NCI-H748 (cell line): ENCODE data around the gene BARX1.

Source experiments
- DNase-seq: peaks from one replicate; lab custom pipeline; 2025; ENCODE audit not compliant: unreplicated experiment; lab: John Stamatoyannopoulos, UW

Gene BARX1

DNA sequence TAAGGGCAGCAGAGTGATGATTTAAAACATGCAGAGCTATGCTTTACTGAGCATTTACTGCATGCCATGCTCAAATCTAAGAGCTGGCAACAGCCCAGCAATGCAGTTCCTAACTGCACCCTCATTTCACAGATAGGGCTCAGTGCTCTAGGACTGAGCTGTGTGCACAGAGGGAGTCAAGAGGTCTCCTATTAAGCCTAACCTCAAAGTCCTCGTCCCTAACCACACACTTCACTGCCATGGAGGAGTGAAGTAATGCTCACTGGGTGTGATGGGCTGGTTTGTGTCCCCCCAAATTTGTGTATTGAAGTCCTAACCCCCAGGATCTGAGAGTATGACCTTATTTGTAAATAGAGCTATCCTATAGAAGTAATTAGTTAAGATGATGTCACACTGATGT, 25.9 kb downstream of the BARX1 start:
- DNase-seq: no peak

DNA sequence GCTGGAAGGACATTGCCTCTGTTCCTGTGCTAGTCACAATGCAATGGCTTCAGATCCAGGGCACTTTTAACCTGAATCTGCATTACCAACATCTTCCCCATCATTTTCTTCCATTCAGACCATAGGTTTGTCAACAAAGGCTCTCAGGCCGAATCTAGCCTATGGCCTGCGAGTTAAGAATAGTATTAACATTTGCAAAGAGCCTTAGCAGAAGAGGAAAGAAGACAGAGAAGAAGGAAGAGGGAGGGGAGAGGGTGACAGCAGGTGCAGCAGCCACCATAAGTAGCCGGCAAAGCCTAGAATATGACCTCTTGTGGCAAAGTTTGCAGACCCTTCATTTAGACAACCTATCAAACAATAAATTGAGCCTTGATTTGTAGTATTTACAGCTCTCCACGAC, 32.6 kb downstream of the BARX1 start:
- no peak for DNase-seq

DNA sequence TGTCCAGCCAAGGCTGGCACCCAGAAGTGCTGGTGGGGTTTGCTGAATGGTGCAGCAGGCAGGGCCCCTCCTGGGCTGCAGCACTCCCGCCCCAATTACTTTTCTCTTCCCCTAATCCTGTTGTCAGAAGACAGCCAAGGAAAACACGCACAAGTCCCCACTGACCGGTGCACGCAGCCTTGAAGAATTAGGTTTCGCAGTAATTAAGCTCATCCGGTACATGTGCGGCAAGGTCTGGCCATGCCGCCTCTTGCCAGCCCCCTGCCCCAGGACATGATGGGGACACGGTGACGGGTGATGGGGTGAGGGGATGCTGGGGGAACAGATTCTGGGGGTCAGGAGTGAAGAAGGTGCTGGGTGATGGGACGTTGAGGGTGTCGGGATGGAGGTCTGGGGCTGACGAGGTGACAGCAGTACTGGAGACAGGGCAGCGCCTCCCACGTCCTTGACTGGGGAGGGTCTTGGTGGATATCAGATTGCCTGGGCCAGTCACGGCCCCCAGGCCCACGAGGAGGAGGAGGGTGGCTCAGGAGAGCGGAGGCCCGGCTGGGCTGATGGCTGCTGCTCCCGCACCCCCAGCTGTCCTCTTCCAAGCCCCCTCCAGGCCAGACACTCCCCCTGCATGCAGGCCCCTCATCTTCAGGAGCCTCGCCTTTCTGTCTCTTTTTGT, 34.9 kb downstream of the BARX1 start:
- DNase-seq: no peak

DNA sequence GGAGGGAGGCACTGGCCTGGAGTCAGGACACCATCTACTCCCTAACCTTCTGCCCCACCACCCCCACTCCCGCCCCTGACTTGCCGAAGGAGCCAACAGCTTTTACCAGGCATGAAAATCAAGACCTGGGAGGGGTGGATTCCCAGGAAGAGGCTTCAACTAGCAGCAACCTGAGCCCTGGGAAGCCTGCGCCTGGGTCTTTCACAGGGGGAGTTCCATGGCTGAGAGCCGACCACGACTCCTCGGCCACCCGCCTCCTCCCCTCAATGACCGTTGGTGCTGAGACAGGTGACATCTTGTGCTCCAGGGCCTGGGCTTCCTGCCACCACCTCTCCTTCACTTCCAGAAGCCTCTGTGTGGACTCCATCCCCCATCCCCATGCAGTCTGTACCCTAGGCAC, 37.1 kb downstream of the BARX1 start:
- DNase-seq: no peak

DNA sequence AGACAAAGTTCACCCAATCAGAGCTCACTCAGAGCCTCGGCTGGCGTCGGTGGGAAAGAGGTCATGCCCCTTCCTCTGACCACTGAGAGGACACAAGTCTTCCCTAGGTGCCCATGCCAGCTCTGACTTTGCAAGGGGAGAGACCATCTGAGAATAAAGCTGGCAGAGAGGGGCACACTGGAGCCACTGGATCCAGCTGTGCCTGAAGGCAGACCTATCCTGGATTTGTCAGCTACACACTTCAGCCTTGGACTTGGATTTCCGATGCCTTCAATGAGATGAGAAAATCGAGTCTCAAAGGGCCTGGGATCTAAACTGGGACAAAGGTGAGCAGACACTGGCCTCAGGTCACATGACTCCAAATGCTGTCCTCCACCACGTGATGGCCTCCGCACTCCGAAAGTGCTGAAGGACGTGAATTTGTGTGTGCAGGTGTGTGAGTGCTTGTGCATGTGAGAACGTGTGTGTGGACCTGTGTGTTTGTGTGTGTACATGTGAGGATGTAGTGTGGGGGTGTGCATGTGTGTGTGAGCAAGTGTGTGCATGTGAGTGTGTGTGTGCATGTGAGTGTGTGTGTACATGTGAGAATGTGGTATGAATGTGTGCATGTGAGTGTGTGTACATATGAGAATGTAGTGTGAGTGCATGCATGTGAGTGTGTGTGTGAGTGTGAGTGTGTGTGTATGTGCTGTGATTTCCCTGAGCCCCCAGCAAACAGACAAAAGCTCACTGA, 37.9 kb downstream of the BARX1 start:
- DNase-seq: no peak

DNA sequence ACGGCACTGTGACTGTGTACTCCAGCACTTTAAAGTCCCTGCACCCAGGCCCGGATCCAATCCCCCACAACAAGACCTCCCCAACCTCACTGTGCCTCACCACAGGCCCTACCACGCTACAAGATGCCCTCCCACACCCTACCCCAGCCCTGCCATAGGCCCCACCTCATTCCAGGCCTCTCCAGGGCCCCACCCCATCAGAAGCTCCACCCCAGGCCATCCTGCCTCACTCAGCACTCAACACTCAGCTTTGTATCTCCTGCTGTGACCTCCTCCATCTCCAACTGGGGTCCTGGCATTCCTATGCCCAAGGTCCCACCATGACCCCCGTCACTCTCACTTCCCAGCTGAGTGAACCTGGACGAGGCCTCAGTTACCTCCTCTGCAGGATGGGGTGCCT, 38.8 kb downstream of the BARX1 start:
- no peak for DNase-seq

DNA sequence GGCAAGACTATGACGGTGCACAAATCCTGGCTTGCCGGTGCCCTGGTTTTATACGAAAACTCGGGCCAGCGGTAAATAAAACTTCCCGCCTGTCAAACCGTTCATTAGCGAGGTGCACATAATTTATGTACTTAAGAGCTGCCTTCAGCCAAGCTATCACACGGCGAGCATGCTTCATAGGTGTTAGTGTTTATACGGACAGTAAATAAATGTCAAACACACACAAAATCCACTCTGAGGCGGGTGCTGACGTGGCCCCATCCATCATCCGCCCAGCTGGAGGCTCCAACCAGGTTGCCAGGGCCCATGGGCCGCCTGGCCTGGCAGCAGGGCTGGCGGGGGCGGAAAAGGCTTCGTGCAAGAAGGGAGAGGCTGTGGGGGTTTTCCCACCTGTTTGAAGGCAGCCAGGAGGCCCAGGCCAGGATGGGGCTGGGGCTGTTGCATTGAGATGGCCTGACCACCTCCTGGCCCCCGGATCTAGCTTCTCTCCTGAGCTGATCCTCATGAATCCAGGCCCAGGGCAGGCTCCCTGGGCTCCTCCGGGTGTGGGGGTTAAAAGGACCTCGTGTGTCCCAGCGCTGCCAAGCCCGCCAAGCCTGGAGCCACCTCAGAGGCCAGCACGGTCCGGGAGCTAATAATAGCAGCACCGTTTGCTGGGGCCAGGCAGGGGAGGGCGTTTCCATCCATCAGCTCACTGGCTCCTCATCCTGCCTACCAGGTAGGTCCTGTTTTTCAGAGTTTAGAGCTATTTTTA, 43.2 kb downstream of the BARX1 start:
- DNase-seq: peak; percentile 64

DNA sequence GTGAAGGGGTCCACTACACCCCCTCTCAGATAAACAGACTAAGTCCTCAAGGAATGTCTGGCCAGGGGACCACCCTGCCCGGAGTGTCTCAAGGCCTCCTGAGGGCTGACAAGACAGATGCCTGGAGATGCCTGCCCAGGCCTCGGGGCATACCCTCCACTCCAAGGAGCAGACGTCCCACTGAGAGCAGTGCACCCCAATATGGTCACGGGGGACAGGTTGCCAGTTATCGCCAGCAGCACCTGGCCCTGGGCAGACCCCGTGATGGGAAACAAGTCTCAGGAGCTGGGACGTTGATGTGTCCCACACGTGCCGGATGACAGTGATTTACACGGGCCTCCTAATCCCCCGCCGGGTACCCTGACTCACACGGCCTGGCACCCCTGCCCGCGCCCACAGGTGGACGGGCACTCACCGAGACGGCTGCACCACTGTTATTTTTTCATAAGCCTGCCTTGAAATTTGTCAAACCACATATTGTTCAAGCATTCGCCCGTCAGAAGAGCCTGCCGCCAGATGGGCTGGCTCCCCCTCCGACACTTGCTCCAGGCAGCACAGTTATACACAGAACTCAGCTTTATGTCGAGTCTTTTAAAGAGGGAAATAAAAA, 43.9 kb downstream of the BARX1 start:
- DNase-seq: no peak

DNA sequence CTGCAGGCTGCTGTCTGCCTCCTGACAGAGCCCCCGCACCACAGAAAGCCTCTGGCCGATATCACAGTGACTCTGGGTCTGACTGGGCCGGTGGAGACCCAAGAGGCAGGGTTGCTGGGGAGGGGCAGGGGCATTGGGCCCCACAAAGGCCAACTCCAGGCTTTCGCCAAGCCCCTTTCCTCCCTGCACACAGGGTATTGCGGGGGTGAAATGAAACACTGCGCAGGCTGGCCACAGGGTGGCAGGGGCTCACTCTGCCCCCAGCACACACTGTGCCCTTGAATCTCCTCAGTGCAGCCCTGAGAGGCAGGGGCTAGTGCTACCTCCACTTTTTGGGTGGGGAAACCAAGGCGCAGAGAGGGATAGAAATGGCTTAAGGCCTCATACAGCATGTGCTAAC, 44.6 kb downstream of the BARX1 start:
- DNase-seq: no peak

DNA sequence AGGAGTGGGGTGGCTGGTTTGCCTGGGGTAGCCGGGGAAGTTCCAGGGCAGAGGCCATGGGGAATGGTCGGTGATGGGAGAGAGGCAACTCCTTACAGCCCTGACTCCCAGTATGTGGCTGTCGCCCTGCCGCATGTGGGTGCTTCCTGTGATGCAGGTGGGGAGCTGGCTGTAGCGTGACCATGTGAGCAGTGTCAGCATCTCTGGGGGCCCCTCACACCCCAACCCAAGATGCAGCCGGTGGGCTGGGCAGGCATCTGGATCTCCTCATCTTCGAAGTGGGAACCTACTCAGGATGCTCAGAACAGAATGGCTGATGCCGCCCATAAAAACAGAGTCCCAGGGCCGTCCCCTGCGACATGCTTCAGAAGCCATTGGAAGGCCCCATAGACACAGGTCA, 45.0 kb downstream of the BARX1 start:
- DNase-seq: no peak

DNA sequence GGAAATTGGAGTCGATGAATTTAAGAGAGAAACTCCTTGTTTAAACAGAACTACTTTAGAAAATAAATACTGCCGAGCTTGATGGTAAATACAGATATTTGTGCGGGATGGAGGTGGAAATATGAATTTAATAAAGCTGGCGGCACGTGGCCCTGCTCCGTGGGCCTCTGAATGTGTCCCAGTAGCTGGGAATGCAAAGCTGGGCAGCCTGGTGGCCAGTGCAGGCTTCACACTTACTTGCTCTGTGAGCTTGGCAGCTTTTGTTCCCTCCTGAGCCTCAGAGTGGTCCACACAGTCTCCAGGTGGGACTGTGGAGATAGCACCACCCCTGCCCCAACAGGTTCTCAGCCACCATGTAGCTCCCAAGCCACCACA, 45.9 kb downstream of the BARX1 start:
- DNase-seq: no peak

DNA sequence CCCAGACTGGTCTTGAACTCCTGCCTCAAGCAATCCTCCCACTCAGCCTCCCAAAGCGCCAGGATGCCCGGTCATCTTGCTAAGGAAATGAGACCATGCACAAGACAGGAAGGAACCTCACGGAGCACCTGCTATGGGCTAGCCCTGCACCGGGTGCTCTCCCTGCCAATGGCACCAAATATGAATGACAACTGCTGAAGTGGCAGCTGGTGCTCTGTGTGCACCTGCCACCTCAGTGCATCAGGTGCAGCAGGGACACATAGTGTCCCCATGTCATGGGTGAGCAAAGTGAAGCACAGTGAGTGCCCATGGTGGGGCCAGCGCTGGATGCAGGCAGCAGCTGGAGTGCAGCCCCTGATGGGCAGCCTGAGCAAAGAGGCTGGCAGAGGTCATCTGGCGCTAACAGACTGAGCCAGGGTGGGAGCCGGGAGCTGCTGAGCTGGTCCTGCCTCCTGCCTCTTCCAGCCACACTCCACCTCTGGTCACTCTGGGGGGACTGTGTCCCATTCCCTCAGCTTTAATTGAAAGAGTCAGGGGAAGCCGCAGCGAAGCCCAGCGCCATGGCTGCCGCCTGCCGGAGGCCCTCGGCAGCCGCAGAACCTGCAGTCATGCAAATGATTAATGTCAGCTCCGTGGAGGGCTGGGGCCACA, 46.4 kb downstream of the BARX1 start:
- peak; percentile 84 for DNase-seq

DNA sequence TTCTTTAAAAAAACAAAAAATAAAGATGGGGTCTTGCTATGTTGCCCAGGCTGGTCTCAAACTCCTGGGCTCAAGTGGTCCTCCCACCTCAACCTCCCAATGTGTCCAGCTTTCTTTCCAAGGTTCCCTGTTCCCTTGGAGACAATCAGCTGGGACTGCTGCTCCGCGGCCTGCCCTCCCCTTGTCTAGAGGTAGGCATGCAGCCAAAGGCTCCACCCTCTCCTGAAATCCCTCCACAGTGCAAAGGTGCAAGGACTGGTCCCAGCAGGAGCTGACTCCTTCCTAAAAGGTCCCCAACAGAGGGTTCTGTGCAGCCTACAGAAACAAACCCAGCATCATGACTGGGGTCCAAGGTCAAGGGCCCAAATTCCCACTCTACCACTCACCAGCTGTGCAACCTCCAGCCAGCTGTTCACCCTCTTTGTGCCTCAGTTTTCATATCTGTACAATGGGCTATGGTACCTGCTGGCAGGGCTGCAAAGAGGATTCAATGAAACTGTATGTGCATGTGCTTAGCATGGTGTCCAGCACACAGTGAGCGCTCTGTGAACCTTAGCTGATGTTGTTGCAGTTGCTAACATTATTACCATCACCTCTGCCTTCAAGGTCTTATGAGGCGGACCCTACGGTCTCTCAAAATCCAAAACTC, 47.5 kb downstream of the BARX1 start:
- DNase-seq: no peak

DNA sequence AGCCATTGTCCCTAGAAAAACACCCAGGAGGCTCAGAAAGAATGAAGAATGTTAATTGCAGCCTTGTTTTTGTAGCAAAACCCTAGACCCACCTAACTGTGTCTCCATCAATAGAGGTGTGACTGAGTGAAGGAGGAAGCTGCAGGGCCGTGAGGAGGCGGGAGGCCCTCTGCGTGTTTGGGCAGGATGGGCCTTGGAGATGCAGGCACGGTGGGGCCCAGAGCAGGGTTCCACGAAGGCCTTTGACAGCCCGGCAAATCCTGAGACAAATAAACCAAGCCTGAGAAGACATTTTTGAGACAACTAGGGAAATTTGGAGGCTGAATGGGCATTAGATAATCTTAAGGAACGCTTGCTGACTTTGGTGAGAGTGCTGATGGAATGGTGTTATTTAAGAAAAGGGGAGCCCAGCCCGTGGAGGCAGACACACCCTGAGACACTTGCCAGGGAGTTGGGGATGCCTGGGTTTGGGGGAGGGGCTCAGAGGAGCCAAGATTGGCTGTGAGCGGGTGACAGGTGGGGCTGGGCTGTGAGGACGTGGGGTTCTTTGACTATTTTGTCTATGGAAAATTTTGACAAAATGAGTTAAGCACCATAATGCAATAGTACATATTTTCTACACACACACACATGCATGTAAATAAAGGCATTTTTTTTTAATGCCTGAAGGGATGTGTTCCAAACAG, 48.8 kb downstream of the BARX1 start:
- DNase-seq: no peak

DNA sequence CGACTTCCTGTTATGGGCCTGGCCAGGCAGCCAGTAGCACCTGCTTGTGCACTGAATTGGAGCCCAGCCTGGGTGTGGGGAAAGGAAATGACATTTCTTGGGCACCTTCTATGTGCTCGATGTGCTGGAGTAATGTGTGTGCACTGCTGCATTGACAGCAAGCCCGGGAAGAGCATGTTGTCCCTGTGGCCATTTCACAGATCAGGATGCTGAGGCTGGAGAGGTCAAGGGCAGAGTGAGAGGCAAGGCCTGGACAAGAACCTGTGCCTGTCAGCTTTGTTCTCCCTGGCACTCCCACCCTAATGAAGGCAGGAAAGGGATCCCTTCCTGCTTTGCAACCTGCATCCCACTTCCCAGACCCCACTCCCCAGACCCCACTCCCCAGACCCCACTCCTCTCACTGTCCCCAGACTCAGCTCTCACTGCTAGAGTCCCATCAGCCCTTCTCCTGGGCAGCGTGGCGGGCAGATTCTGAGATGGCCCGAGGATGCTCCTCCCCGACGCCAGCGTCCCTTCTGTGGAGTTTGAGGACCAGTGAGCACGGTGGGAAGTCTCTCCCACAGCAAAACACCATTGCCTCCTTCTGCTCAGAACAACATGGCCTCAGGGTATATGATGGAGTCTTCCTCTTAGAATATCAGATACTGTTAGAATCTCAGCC, 49.6 kb downstream of the BARX1 start:
- no peak for DNase-seq

DNA sequence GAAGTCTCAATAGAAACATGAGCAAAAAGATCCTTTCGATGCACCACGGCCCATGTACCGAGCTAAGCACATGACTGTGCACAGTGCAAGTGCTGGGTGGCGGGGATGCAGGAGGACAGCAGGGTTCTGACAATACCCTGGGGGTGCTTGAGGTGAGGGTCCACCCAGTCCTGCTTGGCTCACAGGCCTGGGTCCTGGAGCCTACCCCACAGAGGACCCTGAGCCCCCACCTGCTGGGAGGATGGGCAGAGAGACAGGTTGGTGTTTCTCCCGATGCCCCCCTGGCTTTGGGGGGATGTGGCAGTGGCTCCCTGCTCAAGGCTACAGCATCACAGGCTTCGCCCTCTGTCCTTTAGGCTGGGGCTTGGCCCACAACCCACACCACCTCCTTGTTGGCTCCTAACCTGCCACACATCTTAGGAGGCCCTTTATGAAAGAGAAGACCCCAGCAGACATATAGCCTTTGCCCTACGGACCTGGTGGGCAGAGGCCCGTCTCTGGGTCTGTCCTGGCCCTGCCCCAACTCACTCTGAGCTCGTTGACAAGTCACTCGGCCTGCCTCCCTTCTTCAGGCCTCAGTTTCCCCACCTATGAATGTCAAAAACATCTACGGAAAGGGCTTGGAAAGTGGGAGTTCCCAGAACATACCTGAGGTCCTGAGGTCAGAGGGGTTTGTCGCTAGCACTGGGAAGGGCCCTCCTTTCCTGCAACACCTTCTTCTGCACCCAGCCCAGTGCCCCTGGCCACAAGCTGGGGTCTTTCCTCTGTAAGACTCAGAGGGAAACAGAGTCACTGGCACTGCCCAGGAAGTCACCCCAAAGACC, 50.3 kb downstream of the BARX1 start:
- no peak for DNase-seq

DNA sequence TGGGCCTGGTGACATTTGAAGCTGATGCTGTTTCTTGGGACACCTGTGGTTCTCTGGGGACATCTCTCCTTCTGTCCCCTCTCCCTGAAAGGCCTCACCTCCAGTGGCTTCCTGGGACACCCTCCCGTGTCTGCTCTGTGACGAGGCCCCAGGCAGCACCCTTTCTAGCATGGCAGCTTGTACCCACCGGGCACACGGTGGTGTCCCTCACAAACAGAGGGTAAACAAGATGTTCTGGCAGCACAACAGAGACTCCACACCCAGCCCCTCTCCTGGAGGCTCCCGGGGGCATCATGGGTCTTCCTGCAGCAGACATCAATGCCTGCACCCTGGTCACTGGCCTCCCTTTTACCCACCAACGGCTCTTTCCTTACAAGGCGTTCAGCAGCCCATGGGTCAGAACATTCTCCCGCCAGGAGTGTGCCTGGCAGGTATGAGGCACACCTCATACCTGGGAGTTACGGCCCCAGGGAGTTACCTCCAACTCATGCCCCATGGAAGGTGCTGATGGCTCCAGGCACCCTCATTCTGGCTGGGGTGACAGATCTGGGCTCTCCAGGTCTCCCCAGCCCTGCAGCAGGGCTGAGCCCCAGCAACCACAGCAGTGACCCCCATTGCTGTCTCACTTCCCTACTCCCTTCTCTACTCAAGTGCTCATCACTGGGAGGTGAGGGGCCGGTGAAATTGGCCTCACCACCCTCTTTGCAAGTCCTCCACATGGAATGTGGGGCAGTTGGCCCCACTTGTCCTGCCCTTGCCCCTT, 51.1 kb downstream of the BARX1 start:
- DNase-seq: no peak
